LNCaP clone FGC (cell line): Measurements from ENCODE around the gene ASCL3.
"Not testable (repeated sequence)": the region's sequence is repeated elsewhere in the genome, so short reads cannot be mapped to it uniquely, and the experiment has no call there.

Source experiments
- DNase-seq: peaks from one replicate; pipeline ENCODE4 v3.0.0-alpha.2; 2011; ENCODE audit warnings: low read depth
- H3K4me3 ChIP-seq: 2 replicates; pipeline ENCODE4 v1.5.1; 2011; ENCODE audit warnings: mild to moderate bottlenecking, low read depth, low read length, control low read depth
- CTCF ChIP-seq: IDR thresholded peaks from 2 replicates; pipeline ENCODE4 v1.5.1; 2012; ENCODE audit warnings: mild to moderate bottlenecking; ENCODE audit not compliant: control insufficient read depth, insufficient read depth; ENCODE audit errors: extremely low read depth

The ASCL3 gene

GRCh38 chr11:8980485-8980884 is 37.7 kb upstream of the ASCL3 start:
- no peak for DNase-seq
- H3K4me3 ChIP-seq: no peak overlapping the region
- no peak for TF ChIP-seq CTCF

DNA sequence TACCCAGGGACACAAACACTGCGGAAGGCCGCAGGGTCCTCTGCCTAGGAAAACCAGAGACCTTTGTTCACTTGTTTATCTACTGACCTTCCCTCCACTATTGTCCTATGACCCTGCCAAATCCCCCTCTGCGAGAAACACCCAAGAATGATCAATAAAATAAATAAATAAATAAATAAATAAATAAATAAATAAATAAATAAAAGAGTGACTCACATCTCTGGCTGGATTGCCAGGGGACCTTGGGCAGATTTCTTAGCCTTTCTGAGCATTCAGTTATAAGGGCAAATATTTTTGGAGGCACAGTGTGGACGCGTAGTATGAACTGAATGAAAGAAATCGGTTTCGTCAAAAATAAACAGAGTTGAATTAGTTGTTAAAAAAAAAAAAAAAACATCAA is 36.5 kb upstream of the ASCL3 start:
- H3K4me3 ChIP-seq: not testable (repeated sequence)

DNA sequence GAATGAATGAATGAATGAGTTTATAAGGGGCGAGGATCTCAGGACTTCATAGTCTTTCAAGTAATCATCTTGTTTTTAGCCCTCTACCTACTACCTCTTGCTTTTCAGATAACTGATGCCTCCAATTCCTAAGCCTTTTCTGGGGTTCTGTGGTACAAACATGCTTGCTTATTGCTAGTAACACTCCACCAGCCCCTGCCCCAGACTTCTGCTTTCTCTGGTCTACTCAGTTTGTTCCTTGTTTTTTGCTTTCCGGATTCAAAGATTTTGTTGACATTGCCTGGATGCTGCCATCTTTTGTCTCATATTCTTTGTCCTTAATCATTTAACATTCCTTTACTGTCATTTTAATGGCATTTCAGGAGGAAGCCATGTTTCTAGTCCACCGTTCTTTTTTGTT is 30.3 kb upstream of the ASCL3 start:
- TF ChIP-seq CTCF: no peak
- DNase-seq: no peak
- H3K4me3 ChIP-seq: no peak overlapping the region

More for the DNA sequence above, 36.5 kb upstream of the ASCL3 start:
- DNase-seq: not testable (repeated sequence)

- no peak for TF ChIP-seq CTCF
- DNase-seq: no peak
These were observed 29.1 kb upstream of the ASCL3 start for GRCh38 chr11:8971924-8972316.

GRCh38 chr11:8971196-8971923 is 28.5 kb upstream of the ASCL3 start:
- DNase-seq: no peak
- no peak for TF ChIP-seq CTCF
- no peak overlapping the region for H3K4me3 ChIP-seq

More at GRCh38 chr11:8971924-8972316, 29.1 kb upstream of the ASCL3 start:
- H3K4me3 ChIP-seq: no peak overlapping the region

- no peak for DNase-seq
- no peak for TF ChIP-seq CTCF
- H3K4me3 ChIP-seq: no peak overlapping the region
These were observed 24.4 kb upstream of the ASCL3 start for GRCh38 chr11:8967184-8967583.

DNA sequence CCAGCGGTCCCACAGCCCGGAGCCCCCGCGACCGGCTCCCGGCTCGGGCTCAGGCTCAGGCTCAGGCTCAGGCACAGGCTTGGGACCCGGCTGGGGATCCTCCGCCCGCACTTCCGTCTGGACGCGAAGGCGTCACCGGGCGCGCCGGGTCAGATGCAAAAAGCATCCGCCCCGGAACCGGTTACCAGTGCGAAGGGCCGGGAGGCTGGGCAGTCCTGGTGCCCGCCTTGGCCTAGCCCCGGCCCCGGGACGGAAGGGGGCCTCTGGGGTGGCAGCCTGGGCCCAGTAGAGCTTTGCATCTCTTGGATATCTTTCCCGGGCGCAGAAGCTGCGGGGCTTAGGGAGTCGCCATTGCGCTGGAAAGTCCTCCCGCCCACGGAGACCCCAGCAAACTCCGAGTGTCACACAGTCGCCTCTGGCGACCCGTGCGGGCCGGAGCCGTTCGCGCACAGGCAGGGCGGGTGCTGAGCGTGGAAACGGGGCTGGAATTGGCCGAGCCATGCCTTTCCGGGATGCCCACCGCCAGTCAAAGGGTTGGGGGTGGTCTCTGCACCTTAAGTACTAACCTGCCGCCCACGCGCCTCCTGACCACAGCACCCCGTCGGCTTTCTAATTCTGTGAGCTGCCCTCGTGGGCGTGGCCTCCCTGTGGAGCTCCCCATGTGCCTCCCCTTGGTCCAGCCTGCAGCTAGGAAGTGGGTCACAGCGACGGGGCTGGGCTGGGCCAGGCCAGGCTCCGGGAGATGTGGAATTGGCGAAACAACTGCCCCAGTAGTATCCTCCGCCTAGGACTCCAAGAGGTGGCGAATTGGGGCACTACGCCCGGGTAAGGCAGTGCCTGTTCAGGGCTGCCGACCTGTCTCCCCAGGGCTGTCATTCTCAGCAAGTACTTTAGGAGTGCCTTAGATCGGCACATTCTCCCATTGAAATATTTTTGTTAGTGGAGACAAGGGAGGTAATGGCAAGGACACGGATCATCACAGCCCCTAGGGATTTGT is 21.8 kb upstream of the ASCL3 start, which contains the start of gene TMEM9B:
Gene TMEM9B, minus strand, starts transcription at position 119 of the 997 bp plus-strand sequence. CDS start 129 bp downstream, outside the sequence.
- DNase-seq: peak; percentile 67
- peak within 1 kb of the TSS; percentile 89 for H3K4me3 ChIP-seq
- no peak for TF ChIP-seq CTCF
